ENCODE measurements around the gene CCL21. TPM values are rescaled to one million over a fixed set of nuclear protein-coding genes. Genes with fewer than 3 reads are reported as not detected.
A peak's percentile ranks its signal among the peaks of the same experiment; 100 is the strongest.

CCL21 gene
- total RNA-seq, 1 experiment from 2014 or later, result not detected

DNA sequence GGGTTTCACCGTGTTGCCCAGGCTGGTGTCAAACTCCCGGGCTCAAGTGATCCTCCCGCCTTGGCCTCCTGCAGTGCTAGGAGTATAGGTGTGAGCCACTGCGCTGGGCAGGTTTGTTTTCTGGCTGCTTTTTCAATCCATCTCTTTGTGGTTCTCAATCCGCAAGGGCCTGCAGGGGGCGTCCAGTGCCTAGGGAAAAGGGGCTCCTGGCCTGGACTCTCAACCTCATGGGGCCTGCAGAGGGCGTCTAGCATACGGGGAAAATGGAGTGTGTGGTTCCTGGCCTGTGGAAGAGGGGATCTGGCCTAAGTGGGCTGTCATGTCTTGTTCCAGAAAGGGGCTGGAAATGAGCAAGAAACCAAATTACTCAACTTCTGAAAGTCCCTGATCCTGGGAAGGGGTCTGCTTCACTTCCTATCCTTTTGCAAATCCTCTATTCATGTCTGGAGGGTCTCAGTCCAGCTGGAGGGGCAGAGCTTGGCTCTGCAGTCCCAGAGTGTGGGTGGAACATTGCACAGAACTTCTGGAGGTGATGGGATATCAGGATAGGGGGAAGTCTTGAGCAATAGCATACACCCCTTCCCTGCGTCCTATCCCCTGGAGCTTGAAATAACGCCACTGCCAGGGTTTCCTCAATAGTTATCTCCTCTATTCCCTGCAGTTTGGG is 34.8 kb downstream of the CCL21 start:
- DNase-seq, result peak; percentile 85 to 88
- H3K4me1 ChIP-seq, result no peaks in the 10 kb centered on the region
- H3K27ac Mint-ChIP-seq (ENCODE audit: unreplicated experiment), result no peak overlapping the region
- H3K36me3 ChIP-seq (ENCODE audit: control insufficient read depth, insufficient read depth, low read length), result no peaks in the 10 kb centered on the region
- H3K9me3 Mint-ChIP-seq (ENCODE audit: unreplicated experiment), result no peaks in the 10 kb centered on the region
- no peak overlapping the region for H3K4me3 Mint-ChIP-seq (ENCODE audit: unreplicated experiment)
- intact Hi-C loops (cut with micrococcal nuclease; ENCODE audit: unreplicated experiment), result loop anchor here (1.0 kb wide), 1 partner anchor 27 kb away; no protein-coding TSS in a partner anchor
- POLR2A ChIA-PET, result no interaction called here
- TF ChIP-seq, protein P1, sequence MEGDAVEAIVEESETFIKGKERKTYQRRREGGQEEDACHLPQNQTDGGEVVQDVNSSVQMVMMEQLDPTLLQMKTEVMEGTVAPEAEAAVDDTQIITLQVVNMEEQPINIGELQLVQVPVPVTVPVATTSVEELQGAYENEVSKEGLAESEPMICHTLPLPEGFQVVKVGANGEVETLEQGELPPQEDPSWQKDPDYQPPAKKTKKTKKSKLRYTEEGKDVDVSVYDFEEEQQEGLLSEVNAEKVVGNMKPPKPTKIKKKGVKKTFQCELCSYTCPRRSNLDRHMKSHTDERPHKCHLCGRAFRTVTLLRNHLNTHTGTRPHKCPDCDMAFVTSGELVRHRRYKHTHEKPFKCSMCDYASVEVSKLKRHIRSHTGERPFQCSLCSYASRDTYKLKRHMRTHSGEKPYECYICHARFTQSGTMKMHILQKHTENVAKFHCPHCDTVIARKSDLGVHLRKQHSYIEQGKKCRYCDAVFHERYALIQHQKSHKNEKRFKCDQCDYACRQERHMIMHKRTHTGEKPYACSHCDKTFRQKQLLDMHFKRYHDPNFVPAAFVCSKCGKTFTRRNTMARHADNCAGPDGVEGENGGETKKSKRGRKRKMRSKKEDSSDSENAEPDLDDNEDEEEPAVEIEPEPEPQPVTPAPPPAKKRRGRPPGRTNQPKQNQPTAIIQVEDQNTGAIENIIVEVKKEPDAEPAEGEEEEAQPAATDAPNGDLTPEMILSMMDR (IDR thresholded peaks at IDR 0.05; ENCODE audit: insufficient read depth in 1 of 2, low read depth in 1 of 2, low read length in 1 of 2, severe bottlenecking in 1 of 2, unreplicated experiment in 1 of 2), result peak; percentile 92 to 99
- no peaks in the 10 kb centered on the region; the same call in 1 of the 2 replicates for H3K9me3 ChIP-seq
- H3K4me1 Mint-ChIP-seq (ENCODE audit: low read depth, unreplicated experiment), result no peaks in the 10 kb centered on the region
- no peak overlapping the region for H3K4me3 ChIP-seq (ENCODE audit: low read depth, low read length)
- BruUV-seq (replicated peaks), result no TSS peak
- no peaks in the 10 kb centered on the region for H3K27me3 ChIP-seq (replicated peaks; ENCODE audit: control insufficient read depth, insufficient read depth, low read length)
- CTCF ChIA-PET, result interaction anchor here (0.6 to 2.9 kb wide), 4 partner anchors 26 to 1886 kb away, joined by 3 to 25 read pairs (median 5); no protein-coding TSS in a partner anchor
- no peaks in the 10 kb centered on the region for H3K36me3 Mint-ChIP-seq (ENCODE audit: insufficient read depth, unreplicated experiment)
- H3K27me3 Mint-ChIP-seq (ENCODE audit: insufficient read depth, unreplicated experiment), result no peaks in the 10 kb centered on the region

DNA sequence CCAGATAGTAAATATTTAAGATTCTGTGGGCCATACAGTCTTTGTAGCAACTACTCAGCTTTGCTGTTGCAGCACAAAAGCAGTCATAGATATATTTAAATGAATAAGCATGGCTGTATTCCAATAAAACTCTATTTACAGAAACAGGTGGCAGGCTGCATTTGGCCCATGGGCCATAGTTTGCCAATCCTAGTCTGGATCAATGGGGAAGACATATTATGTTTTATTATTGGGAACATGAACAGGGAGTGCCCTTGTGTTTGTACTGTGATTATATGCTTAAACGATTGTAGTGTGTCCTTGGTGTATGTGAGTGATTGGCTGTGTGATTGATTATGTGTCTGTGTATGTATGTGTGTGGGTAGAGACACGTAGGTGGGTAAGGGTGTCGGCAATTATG is 35.5 kb downstream of the CCL21 start:
- no peak overlapping the region for H3K27ac Mint-ChIP-seq (ENCODE audit: unreplicated experiment)
- CTCF ChIA-PET, result interaction anchor here (0.5 to 2.9 kb wide), 2 partner anchors 28 to 397 kb away, joined by 5 to 25 read pairs; no protein-coding TSS in a partner anchor
- no peak overlapping the region for H3K4me3 Mint-ChIP-seq (ENCODE audit: unreplicated experiment)
- H3K9me3 Mint-ChIP-seq (ENCODE audit: unreplicated experiment), result no peaks in the 10 kb centered on the region
- intact Hi-C loops (cut with micrococcal nuclease; ENCODE audit: unreplicated experiment), result no loop called here
- DNase-seq, result no peak
- Histone ChIP-seq H3K4me3 (ENCODE audit: low read depth, low read length) (no peak overlapping the region), H3K36me3 (ENCODE audit: control insufficient read depth, insufficient read depth, low read length) (no peaks in the 10 kb centered on the region), H3K27me3 (replicated peaks; ENCODE audit: control insufficient read depth, insufficient read depth, low read length) (no peaks in the 10 kb centered on the region), H3K4me1 (no peaks in the 10 kb centered on the region), H3K9me3 (no peaks in the 10 kb centered on the region; the same call in 1 of the 2 replicates)
- TF ChIP-seq, protein P1 (IDR thresholded peaks at IDR 0.05; ENCODE audit: insufficient read depth in 1 of 2, low read depth in 1 of 2, low read length in 1 of 2, severe bottlenecking in 1 of 2, unreplicated experiment in 1 of 2), result no peak
- no peaks in the 10 kb centered on the region for H3K27me3 Mint-ChIP-seq (ENCODE audit: insufficient read depth, unreplicated experiment)
- no peaks in the 10 kb centered on the region for H3K4me1 Mint-ChIP-seq (ENCODE audit: low read depth, unreplicated experiment)
- BruUV-seq (replicated peaks), result no TSS peak
- H3K36me3 Mint-ChIP-seq (ENCODE audit: insufficient read depth, unreplicated experiment), result no peaks in the 10 kb centered on the region
- POLR2A ChIA-PET, result no interaction called here

DNA sequence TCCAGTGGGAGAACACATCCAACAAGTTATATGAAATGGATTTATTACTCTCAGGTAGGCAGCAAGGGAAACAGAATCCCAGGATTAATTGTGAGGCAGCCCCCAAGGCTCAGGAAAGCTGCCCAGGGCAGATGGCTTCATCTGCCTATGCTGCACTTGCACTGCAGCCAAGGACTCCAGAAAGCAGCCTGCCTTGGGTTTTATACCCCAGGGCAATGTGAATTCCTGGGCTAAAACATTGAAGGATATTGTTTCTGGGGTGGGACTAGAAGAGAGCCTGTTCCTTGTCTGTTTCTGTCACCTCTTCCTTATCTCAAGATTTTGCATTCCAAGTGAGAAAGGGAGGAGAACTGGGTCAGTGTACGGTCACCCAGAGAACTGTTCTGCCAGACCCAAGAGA is 38.6 kb downstream of the CCL21 start:
- Mint-ChIP-seq H3K9me3 (ENCODE audit: unreplicated experiment) (no peaks in the 10 kb centered on the region), H3K4me3 (ENCODE audit: unreplicated experiment) (no peak overlapping the region), H3K27me3 (ENCODE audit: insufficient read depth, unreplicated experiment) (no peaks in the 10 kb centered on the region), H3K27ac (ENCODE audit: unreplicated experiment) (no peak overlapping the region), H3K36me3 (ENCODE audit: insufficient read depth, unreplicated experiment) (no peaks in the 10 kb centered on the region), H3K4me1 (ENCODE audit: low read depth, unreplicated experiment) (no peaks in the 10 kb centered on the region)
- Histone ChIP-seq H3K27me3 (replicated peaks; ENCODE audit: control insufficient read depth, insufficient read depth, low read length) (no peaks in the 10 kb centered on the region), H3K4me3 (ENCODE audit: low read depth, low read length) (no peak overlapping the region), H3K36me3 (ENCODE audit: control insufficient read depth, insufficient read depth, low read length) (no peaks in the 10 kb centered on the region), H3K9me3 (no peaks in the 10 kb centered on the region; the same call in 1 of the 2 replicates), H3K4me1 (no peaks in the 10 kb centered on the region)
- intact Hi-C loops (cut with micrococcal nuclease; ENCODE audit: unreplicated experiment), result no loop called here
- no TSS peak for BruUV-seq (replicated peaks)
- ChIA-PET CTCF (no interaction called here), POLR2A (no interaction called here)
- DNase-seq, result no peak
- TF ChIP-seq, protein P1 (IDR thresholded peaks at IDR 0.05; ENCODE audit: insufficient read depth in 1 of 2, low read depth in 1 of 2, low read length in 1 of 2, severe bottlenecking in 1 of 2, unreplicated experiment in 1 of 2), result no peak
